ENCODE measurements around the gene SCAI. TPM values are rescaled to one million over a fixed set of nuclear protein-coding genes. Genes with fewer than 3 reads are reported as not detected.
"Not testable (repeated sequence)": the region's sequence is repeated elsewhere in the genome, so short reads cannot be mapped to it uniquely, and the experiment has no call there.

The SCAI gene
- total RNA-seq, 1 experiment from 2014 or later, result 4.7 TPM

DNA sequence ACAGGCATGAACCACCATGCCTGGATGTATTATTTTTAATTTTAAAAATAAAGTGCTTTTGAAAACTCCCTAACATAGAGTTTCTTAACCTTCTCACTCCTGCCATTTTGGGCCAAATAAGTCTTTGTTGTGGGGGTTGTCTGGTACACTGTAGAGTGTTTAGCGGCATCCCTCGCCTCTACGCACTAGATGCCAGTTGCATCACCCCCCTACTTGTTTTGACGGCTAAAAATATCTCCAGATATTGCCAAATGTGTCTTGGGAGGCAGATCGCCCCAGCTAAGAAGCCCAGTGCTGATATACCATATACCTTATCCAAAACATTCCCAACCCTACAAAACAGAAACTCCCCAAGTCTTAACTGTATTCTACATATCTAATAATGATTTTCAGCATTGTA, 54.6 kb downstream of the SCAI start:
- Histone ChIP-seq H3K27me3 (ENCODE audit: control insufficient read depth, insufficient read depth, low read length) (no peaks in the 10 kb centered on the region), H3K27ac (ENCODE audit: low read length) (no peak overlapping the region), H3K4me1 (ENCODE audit: control insufficient read depth, insufficient read depth, low read length) (no peaks in the 10 kb centered on the region), H3K4me3 (ENCODE audit: low read depth in 2 of 2, low read length in 2 of 2) (no peak overlapping the region), H3K9me3 (ENCODE audit: control insufficient read depth, insufficient read depth, low read depth, low read length) (no peaks in the 10 kb centered on the region), H3K36me3 (ENCODE audit: control insufficient read depth, insufficient read depth, low read length) (no peaks in the 10 kb centered on the region)
- intact Hi-C loops (cut with micrococcal nuclease; ENCODE audit: unreplicated experiment) (no loop called here), in situ Hi-C loops (cut with HindIII; ENCODE audit: low pct_unique_long_range_greater_than_20kb, low sequenced_read_pairs) (no loop called here)
- BruUV-seq (replicated peaks), result no TSS peak
- ATAC-seq (no peak), DNase-seq (ENCODE audit: low read depth, low spot score) (no peak)
- ChIA-PET POLR2A (no interaction called here), CTCF (no interaction called here)
- TF ChIP-seq SIN3A (IDR thresholded peaks at IDR 0.05; ENCODE audit: borderline replicate concordance, insufficient read depth, low read depth, low read length) (no peak), POLR2AphosphoS5 (IDR thresholded peaks at IDR 0.05; ENCODE audit: low read depth, low read length) (no peak), TCF7L2 (IDR thresholded peaks at IDR 0.05; ENCODE audit: low read depth, low read length) (no peak), REST (IDR thresholded peaks at IDR 0.05; ENCODE audit: insufficient read depth in 1 of 2, low read depth in 2 of 2, low read length in 1 of 2) (no peak)
- TF ChIP-seq, protein P1, sequence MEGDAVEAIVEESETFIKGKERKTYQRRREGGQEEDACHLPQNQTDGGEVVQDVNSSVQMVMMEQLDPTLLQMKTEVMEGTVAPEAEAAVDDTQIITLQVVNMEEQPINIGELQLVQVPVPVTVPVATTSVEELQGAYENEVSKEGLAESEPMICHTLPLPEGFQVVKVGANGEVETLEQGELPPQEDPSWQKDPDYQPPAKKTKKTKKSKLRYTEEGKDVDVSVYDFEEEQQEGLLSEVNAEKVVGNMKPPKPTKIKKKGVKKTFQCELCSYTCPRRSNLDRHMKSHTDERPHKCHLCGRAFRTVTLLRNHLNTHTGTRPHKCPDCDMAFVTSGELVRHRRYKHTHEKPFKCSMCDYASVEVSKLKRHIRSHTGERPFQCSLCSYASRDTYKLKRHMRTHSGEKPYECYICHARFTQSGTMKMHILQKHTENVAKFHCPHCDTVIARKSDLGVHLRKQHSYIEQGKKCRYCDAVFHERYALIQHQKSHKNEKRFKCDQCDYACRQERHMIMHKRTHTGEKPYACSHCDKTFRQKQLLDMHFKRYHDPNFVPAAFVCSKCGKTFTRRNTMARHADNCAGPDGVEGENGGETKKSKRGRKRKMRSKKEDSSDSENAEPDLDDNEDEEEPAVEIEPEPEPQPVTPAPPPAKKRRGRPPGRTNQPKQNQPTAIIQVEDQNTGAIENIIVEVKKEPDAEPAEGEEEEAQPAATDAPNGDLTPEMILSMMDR (IDR thresholded peaks at IDR 0.05), result no peak

DNA sequence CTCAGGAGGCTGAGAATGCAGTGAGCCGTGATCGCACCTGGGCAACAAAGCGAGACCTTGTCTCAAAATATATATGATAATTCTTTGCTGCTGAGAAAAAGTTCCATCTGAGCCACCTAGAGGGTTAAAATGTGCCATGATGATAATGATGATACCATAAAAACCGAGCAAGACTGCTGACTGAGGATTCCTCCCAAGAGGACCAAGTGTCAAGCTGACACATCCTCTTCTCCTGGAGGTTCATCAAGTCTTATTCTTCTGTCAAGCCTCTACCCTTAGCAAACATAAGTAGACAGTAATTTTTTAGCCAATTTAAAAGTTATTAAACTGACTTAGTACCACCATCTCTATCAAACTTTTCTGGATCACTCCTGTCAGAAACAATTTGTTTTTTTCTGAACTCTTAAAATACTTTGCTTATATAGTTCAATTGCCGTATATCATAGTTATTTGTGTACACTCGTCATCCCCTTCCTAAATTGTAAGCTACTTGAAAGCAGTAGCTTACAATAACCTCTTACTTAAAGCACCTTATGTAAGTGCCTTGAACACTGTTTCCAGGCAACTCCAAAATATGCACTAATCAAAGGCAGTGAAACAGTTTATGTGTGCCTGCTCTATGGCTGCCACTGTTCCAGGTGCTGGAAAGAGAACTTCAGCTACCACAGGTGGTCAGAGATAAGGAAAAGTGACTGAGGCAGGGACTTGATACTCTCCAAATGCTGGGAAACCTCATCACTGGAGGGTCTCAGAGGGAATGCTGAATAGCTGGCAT, 57.4 kb downstream of the SCAI start:
- in situ Hi-C loops (cut with HindIII; ENCODE audit: low pct_unique_long_range_greater_than_20kb, low sequenced_read_pairs), result no loop called here
- ChIA-PET CTCF (no interaction called here), POLR2A (no interaction called here)
- no peak for DNase-seq (ENCODE audit: low read depth, low spot score)
- TF ChIP-seq REST (IDR thresholded peaks at IDR 0.05; ENCODE audit: insufficient read depth in 1 of 2, low read depth in 2 of 2, low read length in 1 of 2) (no peak), TCF7L2 (IDR thresholded peaks at IDR 0.05; ENCODE audit: low read depth, low read length) (no peak), POLR2AphosphoS5 (IDR thresholded peaks at IDR 0.05; ENCODE audit: low read depth, low read length) (no peak), SIN3A (IDR thresholded peaks at IDR 0.05; ENCODE audit: borderline replicate concordance, insufficient read depth, low read depth, low read length) (no peak)
- TF ChIP-seq, protein P1 (IDR thresholded peaks at IDR 0.05), result no peak
- BruUV-seq (replicated peaks), result no TSS peak
- no peaks in the 10 kb centered on the region for H3K36me3 ChIP-seq (ENCODE audit: control insufficient read depth, insufficient read depth, low read length)
- no peaks in the 10 kb centered on the region for H3K9me3 ChIP-seq (ENCODE audit: control insufficient read depth, insufficient read depth, low read depth, low read length)
- ATAC-seq, result no peak
- intact Hi-C loops (cut with micrococcal nuclease; ENCODE audit: unreplicated experiment), result no loop called here
- H3K4me1 ChIP-seq (ENCODE audit: control insufficient read depth, insufficient read depth, low read length), result no peaks in the 10 kb centered on the region
- H3K27me3 ChIP-seq (ENCODE audit: control insufficient read depth, insufficient read depth, low read length), result no peaks in the 10 kb centered on the region
- H3K27ac ChIP-seq (ENCODE audit: low read length), result no peak overlapping the region
- H3K4me3 ChIP-seq (ENCODE audit: low read depth in 2 of 2, low read length in 2 of 2), result no peak overlapping the region

DNA sequence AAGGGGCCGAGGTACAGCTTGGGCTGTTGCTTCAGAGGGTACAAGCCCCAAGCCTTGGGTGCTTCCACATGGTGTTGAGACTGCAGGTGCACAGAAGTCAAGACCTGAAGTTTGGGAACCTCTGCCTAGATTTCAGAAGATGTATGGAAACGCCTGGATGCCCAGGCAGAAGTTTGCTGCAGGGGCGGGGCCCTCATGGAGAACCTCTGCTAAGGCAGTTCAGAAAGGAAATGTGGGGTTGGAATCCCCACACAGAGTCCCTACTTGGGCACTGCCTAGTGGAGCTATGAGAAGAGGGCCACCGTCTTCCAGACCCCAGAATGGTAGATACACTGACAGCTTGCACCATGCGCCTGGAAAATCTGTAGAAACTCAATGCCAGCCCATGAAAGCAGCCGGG, 61.1 kb downstream of the SCAI start:
- H3K4me3 ChIP-seq (ENCODE audit: low read depth in 2 of 2, low read length in 2 of 2); H3K9me3 ChIP-seq (ENCODE audit: control insufficient read depth, insufficient read depth, low read depth, low read length); in situ Hi-C loops (cut with HindIII; ENCODE audit: low pct_unique_long_range_greater_than_20kb, low sequenced_read_pairs); CTCF ChIA-PET; intact Hi-C loops (cut with micrococcal nuclease; ENCODE audit: unreplicated experiment); DNase-seq (ENCODE audit: low read depth, low spot score); POLR2A ChIA-PET; H3K27me3 ChIP-seq (ENCODE audit: control insufficient read depth, insufficient read depth, low read length); H3K27ac ChIP-seq (ENCODE audit: low read length); H3K36me3 ChIP-seq (ENCODE audit: control insufficient read depth, insufficient read depth, low read length); ATAC-seq; BruUV-seq (replicated peaks); H3K4me1 ChIP-seq (ENCODE audit: control insufficient read depth, insufficient read depth, low read length): not testable (repeated sequence)

All from Panc1 (cell line).